HG03457 (cell line): ENCODE results near the gene STXBP1.
A peak's percentile ranks its signal among the peaks of the same experiment; 100 is the strongest.

Experiments
- ATAC-seq: cut with Tn5 transposase; IDR thresholded peaks from one replicate; pipeline ENCODE4 v1.9.1; 2021; ENCODE audit warnings: moderate number of reproducible peaks; ENCODE audit not compliant: unreplicated experiment

The STXBP1 gene

GRCh38 chr9:127611899-127612790 is at the start of gene STXBP1:
Gene STXBP1 (plus strand): TSS chr9:127612277. CDS start chr9:127612404, 127 bp downstream.
- ATAC-seq: peak; percentile 85

DNA sequence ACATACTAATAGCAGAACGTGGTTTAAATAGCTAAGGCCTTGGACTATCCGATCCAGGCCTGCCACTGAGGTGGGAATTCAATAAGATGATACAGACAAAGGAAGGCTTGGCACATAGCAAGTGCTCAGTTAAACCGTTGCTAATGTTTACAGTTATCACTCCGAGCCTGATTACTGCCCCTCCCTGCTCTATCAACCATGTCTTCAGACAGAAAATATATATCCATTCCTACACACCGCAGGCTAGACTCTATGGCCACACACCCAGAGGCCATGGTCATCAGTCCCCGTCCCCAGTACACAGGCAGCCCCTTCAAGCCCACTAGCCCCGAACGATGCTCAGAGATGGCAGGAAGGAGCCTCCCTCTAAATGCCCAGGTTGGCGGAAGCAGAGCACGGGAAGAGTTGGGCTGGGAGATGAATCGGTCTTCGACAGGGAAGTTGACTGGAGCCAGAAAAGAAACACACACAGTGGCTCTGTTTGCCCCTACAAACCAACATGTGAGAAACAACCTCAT is 49.7 kb upstream of the STXBP1 start:
- ATAC-seq: no peak

GRCh38 chr9:127562841-127563401 is 49.2 kb upstream of the STXBP1 start:
- ATAC-seq: no peak

- no peak for ATAC-seq
Observed at GRCh38 chr9:127563579-127563978, 48.5 kb upstream of the STXBP1 start.

- no peak for ATAC-seq
Observed at GRCh38 chr9:127565231-127565630, 46.8 kb upstream of the STXBP1 start.

DNA sequence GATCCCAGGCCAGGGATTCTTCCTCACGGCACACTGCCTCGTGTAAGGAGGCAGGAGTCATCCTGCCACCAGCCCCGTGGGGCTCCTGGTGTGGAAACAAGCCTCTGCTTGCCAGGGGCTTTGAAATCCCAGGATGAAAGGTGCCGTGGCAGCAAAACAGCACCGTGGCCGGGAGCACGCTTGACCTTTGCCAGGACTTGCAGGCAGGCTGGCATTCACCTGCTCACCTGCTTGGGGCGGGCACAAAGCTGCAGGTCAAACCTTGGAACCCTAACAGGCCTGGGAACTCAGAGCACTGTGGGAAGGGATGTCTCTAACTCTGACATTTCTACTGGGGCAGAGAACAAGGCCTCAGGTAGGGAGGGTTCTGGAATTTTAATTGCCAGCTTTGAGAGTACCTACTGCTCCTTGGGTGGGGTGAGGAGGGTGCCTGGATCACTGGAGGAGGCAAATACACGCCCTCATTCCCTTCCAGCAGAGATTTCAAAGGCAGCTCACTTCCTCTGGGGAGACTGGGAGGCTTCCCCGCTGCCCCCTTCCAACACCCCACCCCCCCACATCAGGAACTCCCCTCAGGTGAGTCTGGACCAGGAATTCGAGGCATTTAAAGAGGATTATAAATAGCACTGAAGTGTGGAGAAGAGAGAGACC is 45.6 kb upstream of the STXBP1 start:
- ATAC-seq: no peak

GRCh38 chr9:127567035-127567729 is 44.9 kb upstream of the STXBP1 start:
- no peak for ATAC-seq

- no peak for ATAC-seq
Observed at GRCh38 chr9:127567730-127568617, 44.1 kb upstream of the STXBP1 start.

DNA sequence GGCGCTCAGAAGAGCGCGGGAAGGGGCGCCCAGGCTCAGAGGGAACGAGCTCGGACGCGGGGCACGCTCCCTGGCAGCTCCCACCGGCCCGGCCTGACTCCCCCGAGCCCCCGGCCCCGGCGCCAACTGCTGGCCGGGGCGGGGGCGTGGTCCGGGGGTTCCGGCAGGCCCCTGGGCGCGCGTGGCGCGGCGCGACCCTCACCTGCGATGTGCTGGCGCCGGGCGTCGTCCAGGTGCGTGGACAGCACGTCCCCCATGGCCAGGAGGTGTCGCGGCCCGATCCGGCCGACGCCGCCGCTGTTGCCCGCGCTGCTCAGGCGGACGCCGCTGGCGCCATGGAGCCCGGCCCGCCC is 43.5 kb upstream of the STXBP1 start:
- ATAC-seq: no peak

GRCh38 chr9:127568971-127569885 is 42.8 kb upstream of the STXBP1 start:
- ATAC-seq: no peak

- ATAC-seq: no peak
Observed at GRCh38 chr9:127569886-127570401, 42.1 kb upstream of the STXBP1 start.

DNA sequence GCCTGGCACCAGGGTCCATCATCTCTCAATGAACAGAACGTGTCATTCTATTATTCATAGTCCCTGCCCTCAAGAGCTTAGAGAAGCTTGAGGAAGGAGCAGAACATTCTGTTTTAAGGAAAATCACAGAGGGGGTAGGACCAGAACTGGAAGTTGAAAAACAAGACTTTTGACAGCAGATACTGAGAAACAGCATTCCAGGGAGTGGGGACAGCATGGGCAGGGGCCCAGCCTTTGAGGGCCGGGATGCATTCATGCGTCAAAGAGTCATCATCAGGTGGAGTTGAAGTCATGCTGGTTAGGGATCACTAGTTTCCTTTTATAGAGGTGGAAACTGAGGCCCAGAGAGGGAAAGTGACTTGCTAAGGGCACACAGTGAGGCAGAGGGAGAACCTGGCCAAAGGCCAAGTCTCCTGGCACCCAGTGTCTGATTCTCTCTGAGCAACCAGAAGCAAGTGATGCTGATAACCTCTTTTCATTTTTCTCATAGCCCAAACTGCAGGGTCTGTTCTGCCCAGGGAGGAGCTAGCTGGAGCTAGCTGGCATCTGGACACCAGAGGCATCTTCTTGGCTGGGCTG is 41.5 kb upstream of the STXBP1 start:
- no peak for ATAC-seq

- no peak for ATAC-seq
Observed at GRCh38 chr9:127571971-127572370, 40.1 kb upstream of the STXBP1 start.

DNA sequence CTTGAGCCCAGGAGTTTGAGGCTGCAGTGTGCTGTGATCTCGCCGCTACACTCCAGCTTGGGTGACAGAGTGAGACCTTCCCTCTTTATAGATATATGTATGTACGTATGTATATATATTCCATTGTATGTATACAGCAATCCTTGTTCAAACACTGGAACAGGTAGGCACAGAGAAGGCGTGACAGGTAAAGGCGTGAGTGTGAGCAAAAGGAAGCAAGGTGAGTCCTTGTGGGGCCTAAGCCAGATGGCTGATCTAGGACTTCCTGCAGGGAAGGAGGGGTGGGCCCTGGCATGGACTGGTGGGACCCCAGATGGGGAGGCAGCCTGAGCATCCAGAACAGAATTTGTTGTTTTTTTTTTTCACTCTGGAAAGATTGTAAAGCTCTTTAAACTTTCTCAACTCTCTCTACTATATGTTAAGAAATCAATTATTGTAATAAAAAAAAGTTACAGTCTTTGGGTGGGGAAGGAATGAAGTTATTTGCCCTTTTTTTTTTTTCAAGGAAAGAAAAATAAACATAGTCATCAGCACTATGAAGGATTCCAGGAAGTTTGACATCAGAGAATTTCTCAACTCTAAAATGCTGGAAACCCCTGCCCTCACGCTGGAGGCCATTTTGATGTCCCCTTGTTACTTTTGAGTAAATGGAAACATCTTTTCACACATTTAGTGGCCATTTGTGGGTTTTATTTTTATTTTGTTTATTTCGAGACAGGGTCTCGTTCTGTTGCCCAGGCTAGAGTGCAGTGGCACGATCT is 38.9 kb upstream of the STXBP1 start:
- no peak for ATAC-seq

DNA sequence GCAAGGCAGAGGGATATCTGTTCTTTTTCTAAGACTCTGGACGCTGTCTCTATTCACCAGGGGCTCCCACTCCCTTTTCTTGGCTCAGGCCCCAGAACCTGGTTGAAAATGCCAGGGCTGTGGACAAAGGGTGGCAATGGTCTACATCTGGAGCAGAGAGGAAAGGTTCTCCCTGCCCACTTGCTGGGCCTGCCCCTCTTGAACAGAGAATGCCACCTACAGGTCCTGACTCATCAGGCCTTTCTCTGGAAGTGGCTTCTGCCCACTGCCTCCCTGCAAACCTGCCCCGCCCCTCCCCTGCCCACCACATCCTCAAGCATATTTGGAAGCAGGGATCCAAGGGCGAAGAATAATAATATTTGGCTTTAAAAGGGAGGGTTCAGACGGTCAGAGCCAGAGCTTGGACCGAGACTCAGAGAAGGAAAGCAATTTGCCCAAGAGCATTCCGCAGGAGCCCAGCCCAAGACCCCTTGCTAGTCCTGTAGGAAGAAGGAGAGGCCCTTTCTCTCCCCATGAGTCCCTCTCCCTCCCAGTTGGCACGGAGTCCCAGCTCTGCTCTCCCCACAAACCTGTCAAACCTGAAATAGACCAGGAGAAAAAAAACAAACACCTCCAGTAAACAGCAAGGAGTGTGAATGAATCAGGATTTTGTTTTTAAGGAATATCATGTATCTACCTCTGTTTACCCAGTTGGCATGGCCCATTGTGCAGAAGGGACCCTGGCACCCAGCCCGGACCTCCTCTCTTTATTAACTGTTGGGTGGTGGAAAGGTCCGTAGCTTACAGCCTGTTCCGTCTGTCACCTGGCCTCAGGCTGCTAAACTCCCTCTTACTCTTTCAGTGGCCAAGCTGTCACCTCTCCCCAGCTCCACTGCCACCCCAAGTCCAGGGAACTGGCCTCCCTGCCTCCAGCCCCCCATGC is 37.7 kb upstream of the STXBP1 start:
- no peak for ATAC-seq

GRCh38 chr9:127575875-127576778 is 36.0 kb upstream of the STXBP1 start:
- ATAC-seq: no peak
